ENCODE results near the gene NKX2-4.
"Not testable (repeated sequence)": the region's sequence is repeated elsewhere in the genome, so short reads cannot be mapped to it uniquely, and the experiment has no call there.

Gene NKX2-4

GRCh38 chr20:21368791-21369190 lies 28.5 kb downstream of the NKX2-4 start:
- no peak overlapping the region for H3K4me3 ChIP-seq (ENCODE audit: control insufficient read depth, low read depth, low read length)
- DNase-seq (ENCODE audit: low read depth): no peak
- no peak for TF ChIP-seq CTCF (IDR thresholded peaks at IDR 0.05; ENCODE audit: control insufficient read depth, insufficient read depth, low read depth, low read length, missing control alignments)

GRCh38 chr20:21366273-21366672 lies 31.1 kb downstream of the NKX2-4 start:
- not testable (repeated sequence) for H3K4me3 ChIP-seq (ENCODE audit: control insufficient read depth, low read depth, low read length)

GRCh38 chr20:21365771-21366170 lies 31.6 kb downstream of the NKX2-4 start:
- no peak for DNase-seq (ENCODE audit: low read depth)
- TF ChIP-seq CTCF (IDR thresholded peaks at IDR 0.05; ENCODE audit: control insufficient read depth, insufficient read depth, low read depth, low read length, missing control alignments): no peak
- no peak overlapping the region for H3K4me3 ChIP-seq (ENCODE audit: control insufficient read depth, low read depth, low read length)

More at GRCh38 chr20:21366273-21366672, 31.1 kb downstream of the NKX2-4 start:
- not testable (repeated sequence) for DNase-seq (ENCODE audit: low read depth)

- no peak overlapping the region for H3K4me3 ChIP-seq (ENCODE audit: control insufficient read depth, low read depth, low read length)
- no peak for TF ChIP-seq CTCF (IDR thresholded peaks at IDR 0.05; ENCODE audit: control insufficient read depth, insufficient read depth, low read depth, low read length, missing control alignments)
- DNase-seq (ENCODE audit: low read depth): no peak
Observed at GRCh38 chr20:21364413-21364812, 32.9 kb downstream of the NKX2-4 start.

GRCh38 chr20:21361266-21361665 lies 36.1 kb downstream of the NKX2-4 start:
- H3K4me3 ChIP-seq (ENCODE audit: control insufficient read depth, low read depth, low read length): no peak overlapping the region
- DNase-seq (ENCODE audit: low read depth): no peak
- TF ChIP-seq CTCF (IDR thresholded peaks at IDR 0.05; ENCODE audit: control insufficient read depth, insufficient read depth, low read depth, low read length, missing control alignments): no peak

- no peak for TF ChIP-seq CTCF (IDR thresholded peaks at IDR 0.05; ENCODE audit: control insufficient read depth, insufficient read depth, low read depth, low read length, missing control alignments)
- no peak overlapping the region for H3K4me3 ChIP-seq (ENCODE audit: control insufficient read depth, low read depth, low read length)
- peak; percentile 29 for DNase-seq (ENCODE audit: low read depth)
Observed at GRCh38 chr20:21360705-21361104, 36.6 kb downstream of the NKX2-4 start.

GRCh38 chr20:21358737-21359136 lies 38.6 kb downstream of the NKX2-4 start:
- TF ChIP-seq CTCF (IDR thresholded peaks at IDR 0.05; ENCODE audit: control insufficient read depth, insufficient read depth, low read depth, low read length, missing control alignments): no peak
- H3K4me3 ChIP-seq (ENCODE audit: control insufficient read depth, low read depth, low read length): no peak overlapping the region
- no peak for DNase-seq (ENCODE audit: low read depth)
